Stimulated activated CD8-positive, alpha-beta memory T cell treated with anti-CD3 and anti-CD28 coated beads, Interleukin-2, amount 100 ng/mL, for 1 hour (primary cell): Measurements from ENCODE around the gene PRKAB1.
"Not testable (repeated sequence)": the region's sequence is repeated elsewhere in the genome, so short reads cannot be mapped to it uniquely, and the experiment has no call there.

Experiments
- DNase-seq, 2 donors: peaks; one replicate each; pipeline ENCODE4 v3.0.0-alpha.2; 2020; ENCODE audit warnings: low read depth in 2 of 2

The PRKAB1 gene

DNA sequence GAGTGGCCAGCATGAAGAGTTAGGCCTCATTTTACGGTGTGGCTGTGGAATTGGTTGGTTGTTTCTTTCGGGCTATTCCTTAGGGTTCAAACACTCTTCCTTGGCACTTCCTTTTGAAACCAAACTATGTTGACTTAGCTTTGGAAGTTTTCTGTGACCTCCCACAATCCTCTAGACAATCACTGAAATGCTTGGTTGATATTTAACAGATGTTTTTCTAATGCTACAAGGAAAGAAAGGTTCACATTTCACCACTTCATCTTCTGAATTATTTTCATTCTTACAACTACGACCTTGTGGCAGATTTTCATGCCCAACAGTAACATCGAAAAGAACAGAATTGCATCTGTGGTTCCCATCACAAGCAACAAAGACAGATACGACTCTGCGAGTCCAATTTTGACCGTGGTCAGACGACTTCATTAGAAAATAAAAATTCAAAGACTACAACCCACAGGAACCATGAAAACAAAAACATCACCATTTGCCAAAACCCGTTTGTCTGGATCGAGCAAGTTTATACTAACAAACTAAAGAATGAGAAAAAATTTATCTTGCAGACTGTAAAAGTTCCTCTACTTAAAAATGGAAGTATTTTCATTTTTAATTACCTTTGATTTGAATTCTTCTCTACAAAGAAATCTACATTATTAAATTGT lies 16.9 kb downstream of the PRKAB1 start:
- DNase-seq = no peak

DNA sequence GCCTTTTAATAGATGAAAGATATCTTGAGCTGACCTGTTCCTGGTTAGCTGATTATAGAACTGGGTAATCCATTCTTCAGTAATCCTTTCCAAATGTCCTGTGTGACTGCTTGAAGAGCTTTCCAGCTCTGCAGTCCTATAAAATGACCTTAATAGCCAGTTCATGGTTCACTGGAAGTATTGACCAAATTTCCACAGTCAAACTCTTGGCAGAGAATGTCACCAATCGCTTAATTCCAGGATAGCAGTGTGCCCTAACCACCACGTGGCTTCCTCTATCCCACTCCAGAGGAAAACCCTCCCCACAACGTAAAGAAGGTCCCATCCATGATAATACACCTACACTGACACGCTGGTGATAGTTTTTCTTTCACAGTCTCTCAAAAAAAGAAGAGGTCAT lies 17.4 kb downstream of the PRKAB1 start:
- DNase-seq = no peak

DNA sequence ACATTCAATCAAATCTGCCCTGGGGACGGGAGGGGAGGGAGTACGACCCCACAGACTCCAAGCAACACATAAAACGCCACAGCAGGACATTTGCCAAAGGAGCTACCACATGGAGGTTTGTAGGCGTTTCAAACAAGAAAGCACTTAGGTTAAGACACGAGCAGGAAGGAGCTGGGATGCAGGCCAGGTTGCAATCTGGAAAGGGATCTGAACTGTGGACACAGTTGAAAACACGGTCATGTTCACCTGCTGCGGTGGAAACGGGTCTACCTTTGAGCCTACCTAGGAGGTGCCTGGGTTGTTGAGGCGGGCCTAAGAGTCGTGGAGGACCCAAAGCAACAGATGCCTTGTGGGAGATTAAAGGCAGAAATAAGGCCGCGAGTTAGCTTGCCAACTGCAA lies 18.4 kb downstream of the PRKAB1 start:
- no peak for DNase-seq

DNA sequence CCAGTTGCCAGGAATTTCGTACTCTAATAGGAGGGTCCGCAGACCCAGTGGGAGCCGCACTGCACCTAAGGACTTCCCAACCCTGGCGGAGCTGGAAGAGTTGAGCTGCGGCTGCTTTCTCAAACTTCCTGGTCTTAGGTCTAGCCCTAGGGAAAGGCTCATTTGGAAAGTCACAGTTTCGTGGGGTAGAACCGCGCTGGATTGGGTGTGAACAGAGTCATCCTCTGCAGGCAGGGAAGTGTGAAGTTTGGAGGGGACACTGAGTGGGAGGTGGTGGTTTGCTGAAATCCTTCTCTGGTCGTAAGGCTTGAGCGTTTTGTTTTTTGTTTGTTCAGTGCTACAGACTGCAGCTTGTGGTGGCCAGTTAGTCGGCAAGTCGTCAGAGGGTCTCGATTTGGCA lies 18.8 kb downstream of the PRKAB1 start:
- no peak for DNase-seq

DNA sequence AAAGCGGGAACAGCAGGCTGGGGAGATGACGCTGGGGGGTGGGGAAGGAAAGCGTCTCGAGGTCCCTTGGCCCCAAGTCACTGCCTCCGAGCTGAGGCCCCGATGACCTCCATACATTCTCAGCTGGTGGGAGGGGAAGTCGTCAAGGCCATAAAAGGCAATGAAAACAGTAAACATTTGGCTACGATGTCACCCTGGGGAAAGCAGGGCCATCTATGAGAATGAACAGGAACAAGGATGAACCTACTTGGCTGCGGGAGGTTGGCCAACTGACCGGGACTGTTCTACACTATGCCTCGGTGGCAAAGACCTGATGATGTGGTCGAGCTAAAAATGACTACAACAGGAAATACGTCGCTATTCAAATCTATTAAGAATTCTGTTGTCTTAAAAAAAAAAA lies 19.5 kb downstream of the PRKAB1 start:
- no peak for DNase-seq

DNA sequence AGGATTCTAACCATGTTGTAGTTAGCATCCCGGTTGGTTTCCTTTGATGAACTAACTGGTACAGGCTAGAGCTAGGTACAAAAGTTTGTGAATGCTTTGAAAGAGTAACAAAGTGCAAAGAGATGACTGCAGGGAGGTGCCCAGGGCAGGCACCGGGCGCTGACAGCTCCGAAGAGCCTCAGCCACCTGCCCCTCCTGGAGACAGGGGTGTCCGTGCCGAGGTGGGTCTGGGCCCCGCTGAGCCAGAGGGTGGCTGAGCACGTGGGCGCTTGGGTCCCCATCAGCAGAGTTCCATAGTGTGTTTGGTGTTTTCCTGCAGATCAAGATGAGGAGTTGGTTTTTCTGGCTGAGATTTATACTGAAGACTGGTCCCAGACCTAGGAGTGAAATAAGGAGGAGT lies 19.9 kb downstream of the PRKAB1 start:
- DNase-seq = no peak

DNA sequence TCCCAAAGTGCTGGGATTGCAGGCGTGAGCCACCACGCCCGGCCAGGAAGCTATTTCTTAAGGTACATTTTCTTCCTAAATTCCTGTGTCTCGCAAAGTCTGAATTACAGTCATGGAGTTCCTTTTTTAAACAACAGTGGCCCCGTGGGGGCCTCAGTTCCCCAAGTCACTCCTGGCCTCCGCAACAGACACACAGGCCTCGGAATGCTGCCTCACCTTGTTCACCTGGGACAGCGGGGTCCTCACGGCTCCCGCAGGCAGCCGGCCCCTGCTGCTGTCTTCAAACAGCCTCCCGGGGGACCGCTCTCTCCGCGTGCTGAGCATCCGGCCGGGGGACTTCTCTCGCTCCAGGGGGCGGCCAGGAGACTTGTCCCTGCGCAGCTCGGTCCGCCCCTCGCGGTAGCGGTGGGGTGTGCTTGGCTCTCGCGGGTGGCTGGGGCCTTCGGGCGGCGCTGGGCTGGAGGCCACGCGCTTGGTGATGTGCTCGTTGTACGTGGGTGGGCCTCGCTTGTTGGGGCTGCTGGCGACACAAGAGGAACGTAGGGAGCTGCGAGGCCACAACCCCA lies 22.1 kb downstream of the PRKAB1 start:
- DNase-seq = no peak

DNA sequence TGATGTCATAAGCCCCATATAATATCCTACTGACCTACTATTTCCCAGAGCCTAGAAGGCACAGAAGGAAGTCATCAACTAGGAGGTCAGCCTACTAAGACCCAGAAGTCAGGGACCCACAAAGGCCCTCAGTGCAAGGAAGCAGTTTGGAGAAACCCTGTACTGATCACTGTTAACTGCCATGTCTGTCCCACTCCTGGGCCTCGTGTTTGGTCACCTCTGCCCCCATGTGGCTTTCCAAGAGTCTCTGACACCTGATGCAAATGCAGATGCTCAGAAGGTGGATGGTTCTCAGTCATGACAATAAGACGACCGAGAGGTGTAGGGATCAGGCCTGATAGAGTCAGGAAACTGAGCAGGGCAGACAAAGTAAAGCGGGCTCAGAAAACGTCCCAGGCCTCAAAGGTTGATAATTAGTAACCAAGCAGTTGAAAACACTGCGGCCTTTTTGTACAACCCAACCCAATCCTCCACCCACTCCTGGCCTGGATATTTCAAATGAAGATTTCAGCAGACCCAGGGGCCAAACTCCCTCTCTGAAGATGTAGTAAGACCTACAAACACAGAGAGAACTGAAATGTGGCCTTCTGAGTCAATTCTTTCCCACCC lies 23.4 kb downstream of the PRKAB1 start:
- no peak for DNase-seq

DNA sequence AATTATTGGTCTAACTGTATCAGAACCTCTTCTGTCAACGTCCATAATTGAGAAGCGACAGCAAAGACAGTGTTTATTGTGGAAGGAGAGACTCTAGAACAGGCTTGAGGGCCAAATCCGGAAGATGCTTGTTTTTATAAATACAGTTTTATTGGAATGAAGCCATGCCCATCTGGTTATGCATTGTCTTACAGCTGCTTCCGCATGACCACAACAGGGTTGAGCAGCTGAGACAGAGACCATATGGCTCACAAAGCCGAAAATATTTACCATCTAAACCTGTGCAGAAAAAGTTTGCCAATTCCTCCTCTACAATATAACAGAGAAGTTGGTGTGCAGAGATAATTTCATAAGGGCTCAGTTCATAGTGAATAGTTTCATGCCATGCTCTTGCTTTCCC lies 24.5 kb downstream of the PRKAB1 start:
- DNase-seq = no peak

DNA sequence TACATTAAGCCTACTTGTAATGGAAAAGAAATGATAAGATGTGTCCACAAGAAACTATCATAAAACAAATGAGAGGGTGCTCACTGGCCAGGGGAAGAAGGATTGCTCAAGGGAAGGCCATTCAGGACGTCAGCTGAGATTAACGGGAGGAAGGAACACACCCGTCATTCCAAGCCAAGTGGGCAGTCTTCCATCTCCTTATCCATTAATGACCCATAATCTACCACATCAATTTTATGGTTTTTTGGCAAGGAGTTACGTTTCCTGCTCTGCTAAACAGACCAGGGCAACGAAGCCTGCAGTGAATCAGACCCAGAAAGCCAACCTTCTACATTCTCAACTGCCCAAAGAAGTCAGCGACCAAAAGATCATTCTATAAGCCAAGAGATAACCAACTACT lies 25.1 kb downstream of the PRKAB1 start:
- DNase-seq = no peak

DNA sequence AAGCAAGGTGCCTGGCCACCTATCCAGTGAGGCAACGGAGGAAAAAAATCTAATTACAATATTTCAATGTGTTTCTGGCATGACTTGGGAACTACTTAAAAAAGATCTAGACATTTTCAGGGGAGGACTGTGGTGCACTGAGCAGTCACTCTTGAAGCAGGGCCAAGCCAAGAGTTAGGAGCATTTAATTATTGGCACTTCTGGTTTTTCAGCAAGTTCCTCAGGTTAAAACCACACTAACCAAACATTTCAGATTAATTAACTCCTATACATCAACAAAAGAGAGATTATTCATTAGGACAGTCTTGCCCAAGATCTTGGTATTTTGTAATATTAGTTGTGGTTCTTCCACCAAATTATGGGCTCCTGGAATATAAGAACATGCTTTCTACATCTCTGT lies 25.6 kb downstream of the PRKAB1 start:
- DNase-seq = no peak

DNA sequence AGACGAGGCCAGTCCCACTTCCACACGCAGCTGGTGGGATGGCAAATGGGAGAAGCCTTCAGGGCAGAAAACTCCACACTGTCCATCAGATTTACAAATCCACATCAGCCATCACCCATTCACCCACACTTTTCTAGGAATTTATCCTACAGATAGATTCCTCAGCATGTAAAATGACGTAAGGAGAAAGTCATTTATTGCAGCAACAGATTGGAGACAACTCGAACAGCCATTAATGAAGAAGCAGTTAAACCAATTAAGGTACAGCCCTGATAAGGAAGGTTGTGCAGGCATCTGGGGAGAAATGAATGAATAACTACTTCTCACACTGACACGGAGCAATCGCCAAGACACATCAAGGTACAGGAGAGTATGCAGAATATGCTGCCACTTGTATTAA lies 26.2 kb downstream of the PRKAB1 start:
- no peak for DNase-seq

DNA sequence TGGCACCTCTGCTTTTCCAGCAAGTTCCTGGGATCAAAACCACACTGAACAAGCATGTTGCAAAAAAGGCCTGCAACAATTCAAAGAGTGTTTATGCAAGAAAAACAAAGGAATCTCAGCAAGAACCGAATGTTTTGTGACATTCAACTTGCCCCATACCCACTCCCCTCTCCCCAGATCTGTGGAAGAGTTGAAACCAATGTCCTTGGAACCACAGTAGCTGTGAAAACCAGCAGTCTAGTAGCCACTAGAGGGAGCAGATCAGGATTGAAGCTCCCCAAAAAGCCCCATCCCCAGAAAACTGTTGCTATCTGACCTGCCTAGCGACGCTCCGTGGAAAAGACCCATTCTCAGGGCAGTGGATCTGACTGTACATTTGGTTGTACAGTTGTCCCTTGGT lies 27.1 kb downstream of the PRKAB1 start:
- no peak for DNase-seq

DNA sequence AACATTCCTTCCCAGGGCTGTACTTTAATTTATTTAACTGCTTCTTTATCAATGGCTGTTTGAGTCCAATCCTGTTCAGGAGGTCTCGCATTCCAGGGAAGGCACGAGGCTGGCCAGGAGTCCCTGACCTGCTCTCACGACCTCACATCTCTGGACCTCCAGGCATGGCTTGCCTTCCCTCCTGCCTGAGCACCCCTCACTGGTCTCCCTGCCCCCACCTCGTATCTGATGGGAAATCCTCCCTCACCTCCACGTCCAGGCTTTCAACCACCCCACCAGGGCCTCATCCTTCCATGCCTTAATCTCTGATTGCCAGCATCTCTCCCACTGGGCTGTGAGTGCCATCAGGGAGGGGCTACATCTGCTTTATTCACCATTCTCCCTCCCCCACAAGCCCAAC lies 29.0 kb downstream of the PRKAB1 start:
- DNase-seq = no peak

DNA sequence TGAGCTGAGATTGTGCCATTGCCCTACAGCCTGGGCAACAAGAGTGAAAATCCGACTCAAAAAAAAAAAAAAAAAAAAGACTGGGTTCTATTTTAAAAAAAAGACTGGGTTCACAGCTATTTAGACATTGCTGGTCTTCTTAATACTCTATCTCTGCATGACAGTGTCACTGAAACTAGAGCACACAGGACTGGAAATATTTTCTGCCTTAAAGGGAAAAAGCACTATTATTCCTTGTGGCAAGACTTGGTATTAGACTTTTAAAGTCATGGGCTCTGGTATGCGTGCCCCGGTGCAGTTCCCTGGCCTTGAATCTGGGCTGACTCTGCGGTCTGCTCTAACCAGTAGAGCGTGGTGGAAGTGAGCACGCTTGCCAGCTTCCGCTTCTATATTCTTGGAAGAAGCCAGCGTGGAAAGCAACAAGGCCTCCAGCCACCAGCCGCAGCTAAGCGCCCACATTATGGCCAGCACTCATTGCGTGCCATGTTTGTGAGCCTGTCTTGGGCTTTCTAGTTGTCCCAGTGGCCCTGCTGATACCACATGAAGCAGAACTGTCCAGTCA lies 31.3 kb downstream of the PRKAB1 start:
- DNase-seq = no peak

DNA sequence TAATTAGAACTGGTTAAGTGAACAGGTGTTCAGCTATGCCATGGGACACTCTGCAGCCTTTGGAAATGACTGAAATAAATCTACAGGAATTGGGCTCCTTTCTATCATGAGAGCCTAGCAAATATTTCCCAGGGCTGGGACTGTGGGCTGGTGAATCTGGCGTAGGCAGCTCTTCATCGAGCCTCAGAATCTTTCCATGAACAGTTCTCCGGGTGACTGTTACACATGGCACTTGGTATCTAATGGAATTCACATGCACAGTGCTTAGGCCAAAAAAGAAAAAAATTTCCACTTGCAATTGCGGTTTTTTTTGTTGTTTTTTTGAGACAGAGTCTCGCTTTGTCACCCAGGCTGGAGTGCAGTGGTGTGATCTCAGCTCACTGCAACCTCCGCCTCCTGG lies 32.1 kb downstream of the PRKAB1 start:
- DNase-seq = no peak

DNA sequence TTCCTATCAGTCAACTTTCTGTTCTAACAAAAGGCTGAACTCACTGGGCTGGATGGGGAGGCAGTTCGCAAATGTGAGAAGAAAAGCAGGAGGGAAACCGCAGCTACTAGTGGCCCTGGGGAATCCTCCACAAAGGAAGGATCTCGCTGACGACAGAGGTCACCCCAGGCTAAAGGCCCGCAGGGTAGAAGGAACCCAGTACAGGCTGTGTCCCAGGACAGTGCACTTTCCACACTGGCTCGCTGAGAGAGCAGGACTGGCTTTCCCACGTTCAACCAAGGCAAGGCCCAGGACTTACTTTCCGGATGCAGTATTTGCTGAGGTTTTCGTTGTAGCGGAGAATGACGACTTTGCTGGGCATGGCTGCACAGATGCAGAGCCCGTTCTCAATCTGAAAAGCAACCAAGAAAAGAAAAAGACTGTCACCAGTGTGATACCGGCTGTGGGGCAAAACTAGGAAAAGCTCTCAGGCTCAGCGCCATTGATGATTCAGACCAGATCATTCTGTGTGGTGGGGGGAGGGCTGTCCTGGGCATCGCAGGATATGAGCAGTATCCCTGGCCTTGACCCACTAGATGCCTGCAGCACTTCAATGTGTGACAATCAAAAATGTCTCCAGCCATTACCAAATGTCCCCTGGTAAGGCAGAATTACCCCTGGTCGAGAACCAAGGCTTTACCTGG lies 36.3 kb downstream of the PRKAB1 start:
- DNase-seq = no peak

DNA sequence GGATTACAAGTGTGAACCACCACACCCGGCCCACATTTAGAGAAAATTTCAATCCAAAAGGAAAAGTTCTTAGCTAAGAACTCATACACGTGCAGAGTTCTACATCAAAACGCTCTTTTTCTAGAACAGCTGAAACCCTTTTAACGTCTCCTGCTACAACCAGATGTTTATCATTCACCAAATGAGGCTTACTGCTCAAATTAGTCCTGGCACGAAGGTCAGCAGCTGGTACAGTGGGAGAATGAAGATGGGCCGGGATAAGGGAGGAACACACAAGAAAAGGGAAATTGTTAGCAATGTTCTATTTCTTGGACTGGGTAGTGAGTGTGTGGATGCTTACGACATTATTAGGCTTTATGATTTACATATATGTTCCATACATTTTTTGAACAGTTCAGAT lies 37.2 kb downstream of the PRKAB1 start:
- DNase-seq = no peak

DNA sequence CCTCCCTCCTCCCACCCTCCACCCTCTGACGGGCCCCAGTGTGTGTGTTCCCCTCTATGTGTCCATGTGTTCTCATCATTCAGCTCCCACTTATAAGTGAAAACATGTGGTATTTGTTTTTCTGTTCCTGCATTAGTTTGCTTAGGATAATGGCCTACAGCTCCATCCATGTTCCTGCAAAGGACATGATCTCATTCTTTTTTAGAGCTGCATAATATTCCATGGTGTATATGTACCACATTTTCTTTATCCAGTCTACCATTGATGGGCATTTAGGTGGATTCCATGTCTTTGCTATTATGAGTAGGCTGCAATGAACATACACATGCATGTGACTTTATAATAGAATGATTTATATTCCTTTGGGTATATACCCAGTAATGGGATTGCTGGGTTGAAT lies 38.5 kb downstream of the PRKAB1 start:
- not testable (repeated sequence) for DNase-seq

DNA sequence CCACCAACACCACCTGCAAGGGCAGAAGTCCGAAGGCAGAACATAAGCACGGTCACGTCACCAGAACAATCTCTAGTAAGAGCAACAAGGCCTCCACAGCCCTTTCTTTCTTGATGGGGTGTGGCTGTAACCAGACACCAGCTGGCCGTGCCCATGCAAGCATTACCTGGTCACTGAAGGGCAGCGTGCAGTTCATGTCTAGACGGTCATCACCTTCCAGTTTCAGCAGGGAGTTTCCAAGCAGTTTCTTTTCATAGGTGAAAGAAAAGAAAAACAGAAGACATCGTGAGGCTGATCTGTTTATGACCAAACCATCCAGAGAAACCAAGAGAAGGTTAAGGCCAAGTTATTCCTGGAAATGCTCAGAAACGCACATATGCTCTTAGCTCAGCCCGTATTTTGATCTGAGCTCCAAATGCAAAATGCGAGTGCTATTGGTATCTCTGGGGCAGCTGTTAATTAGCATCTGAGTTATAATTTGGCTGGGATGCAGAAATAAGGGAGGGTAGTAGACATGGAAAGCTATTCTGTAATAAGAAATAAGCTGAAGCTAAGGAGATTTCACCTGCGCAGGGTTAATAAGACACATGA lies 42.5 kb downstream of the PRKAB1 start:
- no peak for DNase-seq

DNA sequence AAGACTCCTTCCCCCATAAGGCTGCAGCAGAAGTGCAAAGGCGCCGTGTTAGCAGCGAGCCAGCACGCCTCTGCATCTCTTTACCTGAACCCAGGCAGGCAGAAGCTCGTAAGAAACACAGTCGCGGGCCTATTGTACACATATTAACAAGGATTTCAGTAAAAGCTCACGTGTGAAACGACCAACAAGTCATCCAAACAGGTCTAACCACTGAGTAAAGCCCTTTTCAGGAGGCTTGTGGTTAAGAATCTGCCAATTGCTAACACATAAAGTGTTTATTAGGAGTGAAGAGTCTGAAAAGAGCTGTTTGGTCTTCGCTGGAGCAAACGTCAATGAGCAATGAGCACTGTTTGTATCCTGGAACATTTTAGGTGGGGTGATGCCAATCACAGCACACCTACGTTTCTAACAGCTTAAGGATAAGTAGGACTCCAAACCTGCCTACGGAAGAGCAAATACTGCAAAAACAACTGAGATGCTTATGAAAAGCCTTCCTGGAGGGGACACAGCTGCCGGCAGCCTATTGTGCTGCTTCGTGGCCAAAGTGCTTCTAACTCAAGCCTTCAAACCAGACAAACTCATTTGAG lies 43.1 kb downstream of the PRKAB1 start:
- no peak for DNase-seq

DNA sequence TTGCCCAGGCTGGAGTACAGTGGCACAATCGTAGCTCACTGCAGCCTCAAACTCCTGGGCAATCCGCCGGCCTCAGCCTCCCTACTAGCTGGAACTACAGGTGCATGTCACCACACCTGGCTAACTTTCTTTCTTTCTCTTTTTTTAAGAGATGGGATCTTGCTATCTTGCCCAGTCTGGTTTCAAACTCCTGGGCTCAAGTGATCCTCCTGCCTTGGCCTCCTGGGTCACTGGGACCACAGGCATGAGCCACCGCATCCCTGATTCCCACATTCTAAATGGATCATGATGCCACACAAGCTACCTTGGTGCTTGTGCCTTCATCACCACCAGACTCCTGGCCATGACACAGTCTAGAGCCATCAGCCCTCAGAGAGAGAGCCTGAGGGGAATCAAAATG lies 43.8 kb downstream of the PRKAB1 start:
- no peak for DNase-seq
